Keratinocyte (primary cell): ENCODE results near the gene MRGPRD. TPM values are rescaled to one million over a fixed set of nuclear protein-coding genes. Genes with fewer than 3 reads are reported as not detected.

Experiments
- DNase-seq: peaks from one replicate; pipeline ENCODE4 v3.0.0-alpha.2; 2011; ENCODE audit warnings: low read depth, missing footprints, low spot score
- FAIRE-seq: peaks from 2 replicates; lab custom pipeline; 2011; peaks lifted over from hg19 to GRCh38; lab: Jason Lieb, UNC
- H2AFZ ChIP-seq: 2 replicates; pipeline ENCODE4 v1.6.0; 2012; ENCODE audit warnings: low read length, control low read depth, inconsistent platforms; ENCODE audit not compliant: control insufficient read depth
- H3K27ac ChIP-seq: 2 replicates; pipeline ENCODE4 v1.5.1; 2011; ENCODE audit warnings: low read length; ENCODE audit not compliant: control insufficient read depth, insufficient read depth
- H3K27me3 ChIP-seq: 3 replicates; pipeline ENCODE4 v1.6.0; 2011; ENCODE audit warnings: low read length; ENCODE audit not compliant: control insufficient read depth, insufficient read depth; ENCODE audit errors: extremely low read depth
- H3K36me3 ChIP-seq, 2 experiments: 2 replicates in 1 of 2; 3 replicates in 1 of 2; pipeline ENCODE4 v1.5.1; 2011; ENCODE audit warnings: low read length in 2 of 2, mild to moderate bottlenecking in 1 of 2; ENCODE audit not compliant: control insufficient read depth in 2 of 2, insufficient read depth in 2 of 2; ENCODE audit errors: extremely low read depth in 1 of 2
- H3K4me1 ChIP-seq: 3 replicates; pipeline ENCODE4 v1.5.1; 2011; ENCODE audit warnings: low read length; ENCODE audit not compliant: control insufficient read depth, insufficient read depth; ENCODE audit errors: extremely low read depth
- H3K4me2 ChIP-seq: 3 replicates; pipeline ENCODE4 v1.6.0; 2011; ENCODE audit warnings: low read depth, low read length; ENCODE audit not compliant: control insufficient read depth, insufficient read depth; ENCODE audit errors: extremely low read depth
- H3K4me3 ChIP-seq, 3 experiments: fragments of 200-600 bp in 1 of 3; sonication (generic) in 1 of 3; 2 replicates in 2 of 3; 3 replicates in 1 of 3; pipeline ENCODE4 v1.5.1; 2011 to 2016; ENCODE audit warnings: low read length in 3 of 3, mild to moderate bottlenecking in 3 of 3, control low read depth in 2 of 3, inconsistent platforms in 1 of 3, low read depth in 1 of 3, mixed read lengths in 1 of 3, mixed run types in 1 of 3, moderate library complexity in 1 of 3; ENCODE audit not compliant: control insufficient read depth in 2 of 3, insufficient read depth in 2 of 3; ENCODE audit errors: extremely low read depth in 1 of 3
- H3K79me2 ChIP-seq: 2 replicates; pipeline ENCODE4 v1.6.0; 2012; ENCODE audit warnings: low read length; ENCODE audit not compliant: control insufficient read depth, insufficient read depth
- H3K9ac ChIP-seq: 3 replicates; pipeline ENCODE4 v1.6.0; 2011; ENCODE audit warnings: low read length; ENCODE audit not compliant: control insufficient read depth, insufficient read depth; ENCODE audit errors: extremely low read depth
- H3K9me1 ChIP-seq: 3 replicates; pipeline ENCODE4 v1.6.0; 2011; ENCODE audit warnings: low read length; ENCODE audit not compliant: control insufficient read depth, insufficient read depth; ENCODE audit errors: extremely low read depth
- H3K9me3 ChIP-seq: 2 replicates; pipeline ENCODE4 v1.5.1; 2012; ENCODE audit warnings: low read depth, low read length; ENCODE audit not compliant: control insufficient read depth
- H4K20me1 ChIP-seq: 3 replicates; pipeline ENCODE4 v1.6.0; 2011; ENCODE audit warnings: low read length; ENCODE audit not compliant: control insufficient read depth, insufficient read depth; ENCODE audit errors: extremely low read depth
- EZH2 ChIP-seq: IDR thresholded peaks from one replicate; pipeline ENCODE4 v1.6.1; 2012; ENCODE audit warnings: inconsistent platforms, mild to moderate bottlenecking, low read length, moderate library complexity
- dilution Hi-C: fragments of 300-500 bp; cut with MboI; formaldehyde crosslinking; loops from one replicate; pipeline ENCODE4 v1.7.0; 2020; ENCODE audit warnings: low sequenced_read_pairs; ENCODE audit not compliant: extremely low pct_ligation_motif_present
- polyA plus RNA-seq, 5 experiments: library from polyadenylated mRNA; depleted of rRNA in 3 of 5; stranded (reverse) in 3 of 5; stranded (forward) in 1 of 5; unstranded in 1 of 5; fragments of >200 nt; gene quantifications; 1 replicate in 1 of 5; 2 replicates in 3 of 5; 3 replicates in 1 of 5; pipeline versions ENCODE4 v1.2.1 to v1.2.3, GENCODE V29; 2011 to 2012; ENCODE audit warnings: missing spikeins in 2 of 5, low read depth in 1 of 5, low replicate concordance in 1 of 5
- TF ChIP-seq, protein P1 (sequence below), 3 experiments: IDR thresholded peaks in 1 of 3; conservative IDR thresholded peaks in 1 of 3; optimal IDR thresholded peaks in 1 of 3; 2 replicates in 2 of 3; 3 replicates in 1 of 3; pipeline versions ENCODE3 to v1.5.1; 2011; ENCODE audit warnings: low read length in 3 of 3, mild to moderate bottlenecking in 3 of 3, moderate library complexity in 2 of 3, control low read depth in 1 of 3, inconsistent platforms in 1 of 3; ENCODE audit not compliant: insufficient read depth in 2 of 3; ENCODE audit errors: extremely low read depth in 1 of 3

Gene MRGPRD
- polyA plus RNA-seq, 1 donor (not counting 4 experiments of a cell fraction or from before 2014, with no cell fraction given), result not detected

DNA sequence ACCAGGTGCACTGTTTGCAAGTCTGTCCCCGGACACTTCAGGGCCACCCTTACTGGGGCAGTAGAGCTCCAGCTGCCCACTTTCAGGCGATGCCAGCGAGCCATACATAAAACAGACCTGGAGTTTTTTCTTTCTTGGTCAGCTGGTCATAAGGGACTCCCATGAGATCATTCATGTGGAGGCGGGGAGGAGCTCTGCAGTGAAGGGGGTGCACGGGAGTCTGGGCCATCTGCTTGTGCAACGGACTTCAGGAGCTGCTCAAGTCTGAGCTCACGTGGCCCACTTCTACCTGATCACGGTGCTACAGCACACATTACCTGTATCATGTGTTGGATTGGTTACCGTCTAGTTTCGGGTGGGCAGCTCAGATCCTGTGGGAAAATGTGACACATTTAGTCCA lies 41.5 kb upstream of the MRGPRD start:
- Histone ChIP-seq H3K9me1 (no peaks in the 10 kb centered on the region), H3K4me1 (no peaks in the 10 kb centered on the region), H3K27ac (no peak overlapping the region), H3K4me3 (no peak overlapping the region), H3K36me3 (no peaks in the 10 kb centered on the region), H4K20me1 (no peaks in the 10 kb centered on the region), H3K79me2 (no peaks in the 10 kb centered on the region), H3K4me2 (no peak overlapping the region), H3K9ac (no peak overlapping the region), H2AFZ (no peak overlapping the region), H3K9me3 (no peaks in the 10 kb centered on the region), H3K27me3 (peaks cover 8% of the 10 kb centered on the region)
- DNase-seq (no peak), FAIRE-seq (no peak)
- TF ChIP-seq, protein P1, sequence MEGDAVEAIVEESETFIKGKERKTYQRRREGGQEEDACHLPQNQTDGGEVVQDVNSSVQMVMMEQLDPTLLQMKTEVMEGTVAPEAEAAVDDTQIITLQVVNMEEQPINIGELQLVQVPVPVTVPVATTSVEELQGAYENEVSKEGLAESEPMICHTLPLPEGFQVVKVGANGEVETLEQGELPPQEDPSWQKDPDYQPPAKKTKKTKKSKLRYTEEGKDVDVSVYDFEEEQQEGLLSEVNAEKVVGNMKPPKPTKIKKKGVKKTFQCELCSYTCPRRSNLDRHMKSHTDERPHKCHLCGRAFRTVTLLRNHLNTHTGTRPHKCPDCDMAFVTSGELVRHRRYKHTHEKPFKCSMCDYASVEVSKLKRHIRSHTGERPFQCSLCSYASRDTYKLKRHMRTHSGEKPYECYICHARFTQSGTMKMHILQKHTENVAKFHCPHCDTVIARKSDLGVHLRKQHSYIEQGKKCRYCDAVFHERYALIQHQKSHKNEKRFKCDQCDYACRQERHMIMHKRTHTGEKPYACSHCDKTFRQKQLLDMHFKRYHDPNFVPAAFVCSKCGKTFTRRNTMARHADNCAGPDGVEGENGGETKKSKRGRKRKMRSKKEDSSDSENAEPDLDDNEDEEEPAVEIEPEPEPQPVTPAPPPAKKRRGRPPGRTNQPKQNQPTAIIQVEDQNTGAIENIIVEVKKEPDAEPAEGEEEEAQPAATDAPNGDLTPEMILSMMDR (optimal IDR thresholded peaks at IDR 0.05 in 1 of 3, IDR thresholded peaks at IDR 0.05 in 1 of 3, conservative IDR thresholded peaks at IDR 0.05 in 1 of 3; ENCODE audit: extremely low read depth in 1 of 3, insufficient read depth in 2 of 3, low read length in 3 of 3), result no peak
- no peak for TF ChIP-seq EZH2
- dilution Hi-C loops, result no loop called here

DNA sequence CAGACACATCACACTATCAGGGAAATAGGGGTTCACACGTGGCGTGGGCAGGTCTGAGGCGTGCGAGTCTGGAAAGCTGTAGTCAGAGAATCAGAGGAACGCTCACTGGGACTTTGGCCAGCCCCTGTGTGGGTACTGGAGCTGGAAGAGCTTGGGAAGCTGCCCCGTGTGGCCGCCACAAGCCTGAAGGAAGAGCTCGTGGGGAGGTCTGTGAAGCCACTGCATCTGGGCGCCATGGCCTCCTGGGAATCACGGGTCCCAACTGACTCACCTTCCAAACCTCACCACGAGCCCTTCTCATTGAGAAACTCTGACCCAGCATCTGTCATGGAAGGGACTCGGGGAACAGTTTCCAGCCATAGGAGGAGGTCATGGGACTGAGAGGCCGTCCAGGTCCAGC lies 38.1 kb upstream of the MRGPRD start:
- no peaks in the 10 kb centered on the region for H3K9me1 ChIP-seq
- H2AFZ ChIP-seq, result no peak overlapping the region
- H3K9ac ChIP-seq, result no peak overlapping the region
- peaks cover 20% of the 10 kb centered on the region for H3K27me3 ChIP-seq
- no peaks in the 10 kb centered on the region for H3K9me3 ChIP-seq
- no peak overlapping the region for H3K4me3 ChIP-seq
- no peaks in the 10 kb centered on the region for H3K79me2 ChIP-seq
- TF ChIP-seq, protein P1 (optimal IDR thresholded peaks at IDR 0.05 in 1 of 3, IDR thresholded peaks at IDR 0.05 in 1 of 3, conservative IDR thresholded peaks at IDR 0.05 in 1 of 3; ENCODE audit: extremely low read depth in 1 of 3, insufficient read depth in 2 of 3, low read length in 3 of 3), result no peak
- TF ChIP-seq EZH2, result no peak
- no peak overlapping the region for H3K4me2 ChIP-seq
- H3K27ac ChIP-seq, result no peak overlapping the region
- DNase-seq (no peak), FAIRE-seq (no peak)
- dilution Hi-C loops, result no loop called here
- H3K36me3 ChIP-seq, result no peaks in the 10 kb centered on the region
- no peaks in the 10 kb centered on the region for H4K20me1 ChIP-seq
- H3K4me1 ChIP-seq, result no peaks in the 10 kb centered on the region
